Fibroblast of peridontal ligament (primary cell): ENCODE results near the gene EIF6.
A peak's percentile ranks its signal among the peaks of the same experiment; 100 is the strongest.

Experiments used
- DNase-seq: peaks from one replicate; pipeline ENCODE4 v3.0.0-alpha.2; 2010; ENCODE audit errors: extremely low read depth

Gene EIF6

GRCh38 chr20:35314816-35315631 lies 30.5 kb upstream of the EIF6 start:
- peak; percentile 85 for DNase-seq

- peak; percentile 96 for DNase-seq
Measured at GRCh38 chr20:35312318-35312717, 27.7 kb upstream of the EIF6 start.

GRCh38 chr20:35311822-35312221 lies 27.2 kb upstream of the EIF6 start:
- no peak for DNase-seq

GRCh38 chr20:35311409-35311808 lies 26.8 kb upstream of the EIF6 start:
- DNase-seq, result no peak

- DNase-seq, result peak; percentile 88
Measured at GRCh38 chr20:35307666-35308653, 23.4 kb upstream of the EIF6 start.

GRCh38 chr20:35306931-35307517 lies 22.5 kb upstream of the EIF6 start:
- DNase-seq, result peak; percentile 76

- DNase-seq, result peak; percentile 99
Measured at GRCh38 chr20:35305682-35306556, 21.3 kb upstream of the EIF6 start.

- DNase-seq, result no peak
Measured at GRCh38 chr20:35304956-35305355, 20.4 kb upstream of the EIF6 start.

- peak; percentile 91 for DNase-seq
Measured at GRCh38 chr20:35303735-35304491, 19.3 kb upstream of the EIF6 start.

- no peak for DNase-seq
Measured at GRCh38 chr20:35303382-35303734, 18.8 kb upstream of the EIF6 start.

GRCh38 chr20:35302421-35303335 lies 18.1 kb upstream of the EIF6 start:
- peak; percentile 63 for DNase-seq

GRCh38 chr20:35301426-35301825 lies 16.9 kb upstream of the EIF6 start:
- no peak for DNase-seq

- DNase-seq, result no peak
Measured at GRCh38 chr20:35300469-35301262, 16.1 kb upstream of the EIF6 start.

- DNase-seq, result no peak
Measured at GRCh38 chr20:35299780-35300179, 15.2 kb upstream of the EIF6 start.

- DNase-seq, result no peak
Measured at GRCh38 chr20:35298264-35298663, 13.7 kb upstream of the EIF6 start.

- DNase-seq, result no peak
Measured at GRCh38 chr20:35297740-35298139, 13.2 kb upstream of the EIF6 start.

GRCh38 chr20:35297155-35297554 lies 12.6 kb upstream of the EIF6 start:
- DNase-seq, result no peak

- DNase-seq, result no peak
Measured at GRCh38 chr20:35296101-35296554, 11.6 kb upstream of the EIF6 start.

GRCh38 chr20:35295674-35296073 lies 11.1 kb upstream of the EIF6 start:
- no peak for DNase-seq
